ENCODE measurements around the gene RPGRIP1. TPM values are rescaled to one million over a fixed set of nuclear protein-coding genes. Genes with fewer than 3 reads are reported as not detected.

The RPGRIP1 gene
- total and polyA plus RNA-seq, 8 donors: 0.08 to 0.31 (median 0.21) TPM; not detected in 3

GRCh38 chr14:21258005-21258888 lies 21.6 kb upstream of the RPGRIP1 start:
- Histone ChIP-seq H3K4me1 (peaks cover 21 to 51% (median 48%) of the 10 kb centered on the region in 3 donors), H3K27ac (no peak overlapping the region), H3K4me3 (no peak overlapping the region), H3K36me3 (peaks cover 0 to 28% (median 4%) of the 10 kb centered on the region in 3 donors), H3K9me3 (no peaks in the 10 kb centered on the region), H3K27me3 (no peaks in the 10 kb centered on the region)
- no peak for FAIRE-seq
- TF ChIP-seq, protein P1, sequence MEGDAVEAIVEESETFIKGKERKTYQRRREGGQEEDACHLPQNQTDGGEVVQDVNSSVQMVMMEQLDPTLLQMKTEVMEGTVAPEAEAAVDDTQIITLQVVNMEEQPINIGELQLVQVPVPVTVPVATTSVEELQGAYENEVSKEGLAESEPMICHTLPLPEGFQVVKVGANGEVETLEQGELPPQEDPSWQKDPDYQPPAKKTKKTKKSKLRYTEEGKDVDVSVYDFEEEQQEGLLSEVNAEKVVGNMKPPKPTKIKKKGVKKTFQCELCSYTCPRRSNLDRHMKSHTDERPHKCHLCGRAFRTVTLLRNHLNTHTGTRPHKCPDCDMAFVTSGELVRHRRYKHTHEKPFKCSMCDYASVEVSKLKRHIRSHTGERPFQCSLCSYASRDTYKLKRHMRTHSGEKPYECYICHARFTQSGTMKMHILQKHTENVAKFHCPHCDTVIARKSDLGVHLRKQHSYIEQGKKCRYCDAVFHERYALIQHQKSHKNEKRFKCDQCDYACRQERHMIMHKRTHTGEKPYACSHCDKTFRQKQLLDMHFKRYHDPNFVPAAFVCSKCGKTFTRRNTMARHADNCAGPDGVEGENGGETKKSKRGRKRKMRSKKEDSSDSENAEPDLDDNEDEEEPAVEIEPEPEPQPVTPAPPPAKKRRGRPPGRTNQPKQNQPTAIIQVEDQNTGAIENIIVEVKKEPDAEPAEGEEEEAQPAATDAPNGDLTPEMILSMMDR (IDR thresholded peaks at IDR 0.05): no peak
- no peak for DNase-seq
- WGBS, 2 donors: 72 to 86% methylated on average over 10 of the region's 10 CpGs
- intact Hi-C loops (cut with DNase I): no loop called here
- ATAC-seq: no peak

GRCh38 chr14:21258889-21259787 lies 20.7 kb upstream of the RPGRIP1 start:
- H3K27me3 ChIP-seq: no peaks in the 10 kb centered on the region
- whole genome bisulfite sequencing, 2 donors: 76 to 80% methylated on average over 5 of the region's 5 CpGs
- peaks cover 0 to 32% (median 5%) of the 10 kb centered on the region in 3 donors for H3K36me3 ChIP-seq
- TF ChIP-seq, protein P1 (IDR thresholded peaks at IDR 0.05): no peak
- no peak for ATAC-seq
- no peak overlapping the region for H3K4me3 ChIP-seq
- H3K4me1 ChIP-seq: peaks cover 29 to 60% (median 56%) of the 10 kb centered on the region in 3 donors
- no peak for DNase-seq
- no peaks in the 10 kb centered on the region for H3K9me3 ChIP-seq
- no peak overlapping the region for H3K27ac ChIP-seq
- FAIRE-seq: no peak
- intact Hi-C loops (cut with DNase I): no loop called here

DNA sequence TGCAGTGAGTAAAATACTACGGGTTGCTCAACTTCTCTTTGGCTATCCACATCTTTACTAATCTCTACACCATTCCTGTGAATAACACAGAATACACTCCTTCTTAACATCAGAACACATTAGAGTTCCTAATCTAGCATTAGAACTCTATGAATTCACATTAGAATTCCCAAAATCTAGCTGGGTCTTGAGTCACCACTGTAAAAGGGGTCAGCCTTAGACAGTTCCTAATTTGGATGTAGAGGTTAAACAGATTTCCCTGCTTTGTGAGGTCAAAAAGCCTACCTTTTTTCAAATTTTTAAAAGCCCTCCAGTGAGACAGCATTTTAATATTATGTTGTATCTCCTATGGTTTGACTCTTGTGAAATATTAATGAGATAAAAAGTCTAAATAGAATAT lies 18.1 kb upstream of the RPGRIP1 start:
- DNase-seq: no peak
- H3K9me3 ChIP-seq: no peaks in the 10 kb centered on the region
- no peaks in the 10 kb centered on the region for H3K27me3 ChIP-seq
- 38 to 68% methylated on average over 1 of the region's 1 CpG for WGBS, 2 donors
- no peak overlapping the region for H3K27ac ChIP-seq
- FAIRE-seq: no peak
- peaks cover 0 to 39% (median 9%) of the 10 kb centered on the region in 3 donors for H3K36me3 ChIP-seq
- peaks cover 32 to 67% (median 66%) of the 10 kb centered on the region in 3 donors for H3K4me1 ChIP-seq
- TF ChIP-seq, protein P1 (IDR thresholded peaks at IDR 0.05): no peak
- ATAC-seq: no peak
- intact Hi-C loops (cut with DNase I): no loop called here
- no peak overlapping the region for H3K4me3 ChIP-seq

DNA sequence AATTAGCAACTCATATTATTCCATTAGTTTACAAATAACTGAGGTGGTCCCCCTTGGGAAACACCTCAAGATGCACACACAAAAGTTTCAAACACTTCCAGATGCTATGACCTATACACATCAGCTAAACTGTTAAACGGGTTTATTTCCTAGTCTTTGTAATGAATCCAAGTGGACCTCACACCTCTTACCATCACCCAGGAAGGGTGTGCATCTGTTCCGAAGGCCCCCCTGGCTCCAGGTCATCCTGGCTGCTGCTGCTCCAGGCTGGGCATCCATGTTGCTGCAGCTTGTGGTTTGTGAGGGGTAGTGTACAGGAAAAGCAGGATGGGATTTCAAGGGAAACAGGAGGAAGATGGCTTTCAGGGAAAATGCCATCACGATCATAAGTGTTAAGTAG lies 17.5 kb upstream of the RPGRIP1 start:
- H3K4me3 ChIP-seq: no peak overlapping the region
- peaks cover 0 to 39% (median 9%) of the 10 kb centered on the region in 3 donors for H3K36me3 ChIP-seq
- TF ChIP-seq, protein P1 (IDR thresholded peaks at IDR 0.05): no peak
- DNase-seq: no peak
- FAIRE-seq: no peak
- H3K9me3 ChIP-seq: no peaks in the 10 kb centered on the region
- intact Hi-C loops (cut with DNase I): no loop called here
- H3K27ac ChIP-seq: no peak overlapping the region
- H3K27me3 ChIP-seq: no peaks in the 10 kb centered on the region
- no peak for ATAC-seq
- H3K4me1 ChIP-seq: peaks cover 31 to 67% (median 66%) of the 10 kb centered on the region in 3 donors
- 34 to 51% methylated on average over 3 of the region's 3 CpGs for WGBS, 2 donors

Measured in pancreas (tissue), 10 donors.